ENCODE results near the gene CKS2. TPM values are rescaled to one million over a fixed set of nuclear protein-coding genes. Genes with fewer than 3 reads are reported as not detected.
A peak's percentile ranks its signal among the peaks of the same experiment; 100 is the strongest.
"Not testable (repeated sequence)": the region's sequence is repeated elsewhere in the genome, so short reads cannot be mapped to it uniquely, and the experiment has no call there.

Gene CKS2
- polyA plus RNA-seq (ENCODE audit: insufficient read depth in 1 of 5, insufficient read length in 5 of 5, low replicate concordance in 1 of 5): 100 to 1,000 TPM in 2 of 5 donors, 10 to 100 TPM in 3; 69.7 to 139 (median 78.1) TPM
- long read RNA-seq, donor 1, transcript CKS2-201 (3 exons, 613 nt): major isoform, 77 of 84 reads
- long read RNA-seq, donor 1, partial matches to known transcripts: 7 of 84 reads
- long read RNA-seq, donor 1, other reads (novel, unspliced or antisense): 0 of 84 reads
- long read RNA-seq, donor 2, transcript CKS2-201 (3 exons, 613 nt): major isoform, 63 of 63 reads
- long read RNA-seq, donor 2, partial matches to known transcripts: 0 of 63 reads
- long read RNA-seq, donor 2, other reads (novel, unspliced or antisense): 0 of 63 reads
- long read RNA-seq, donor 3, transcript CKS2-201 (3 exons, 613 nt): major isoform, 62 of 69 reads
- long read RNA-seq, donor 3, partial matches to known transcripts: 7 of 69 reads
- long read RNA-seq, donor 3, other reads (novel, unspliced or antisense): 0 of 69 reads
- long read RNA-seq, donor 4, transcript CKS2-201 (3 exons, 613 nt): major isoform, 31 of 36 reads
- long read RNA-seq, donor 4, partial matches to known transcripts: 5 of 36 reads
- long read RNA-seq, donor 4, other reads (novel, unspliced or antisense): 0 of 36 reads
- long read RNA-seq, donor 5, transcript CKS2-201 (3 exons, 613 nt): major isoform, 151 of 170 reads
- long read RNA-seq, donor 5, partial matches to known transcripts: 19 of 170 reads
- long read RNA-seq, donor 5, other reads (novel, unspliced or antisense): 0 of 170 reads
- long read RNA-seq, donor 6, transcript CKS2-201 (3 exons, 613 nt): major isoform, 72 of 83 reads
- long read RNA-seq, donor 6, partial matches to known transcripts: 11 of 83 reads
- long read RNA-seq, donor 6, other reads (novel, unspliced or antisense): 0 of 83 reads
- long read RNA-seq, donor 7, transcript CKS2-201 (3 exons, 613 nt): major isoform, 41 of 41 reads
- long read RNA-seq, donor 7, partial matches to known transcripts: 0 of 41 reads
- long read RNA-seq, donor 7, other reads (novel, unspliced or antisense): 0 of 41 reads
- long read RNA-seq, donor 8, transcript CKS2-201 (3 exons, 613 nt): major isoform, 35 of 35 reads
- long read RNA-seq, donor 8, partial matches to known transcripts: 0 of 35 reads
- long read RNA-seq, donor 8, other reads (novel, unspliced or antisense): 0 of 35 reads

DNA sequence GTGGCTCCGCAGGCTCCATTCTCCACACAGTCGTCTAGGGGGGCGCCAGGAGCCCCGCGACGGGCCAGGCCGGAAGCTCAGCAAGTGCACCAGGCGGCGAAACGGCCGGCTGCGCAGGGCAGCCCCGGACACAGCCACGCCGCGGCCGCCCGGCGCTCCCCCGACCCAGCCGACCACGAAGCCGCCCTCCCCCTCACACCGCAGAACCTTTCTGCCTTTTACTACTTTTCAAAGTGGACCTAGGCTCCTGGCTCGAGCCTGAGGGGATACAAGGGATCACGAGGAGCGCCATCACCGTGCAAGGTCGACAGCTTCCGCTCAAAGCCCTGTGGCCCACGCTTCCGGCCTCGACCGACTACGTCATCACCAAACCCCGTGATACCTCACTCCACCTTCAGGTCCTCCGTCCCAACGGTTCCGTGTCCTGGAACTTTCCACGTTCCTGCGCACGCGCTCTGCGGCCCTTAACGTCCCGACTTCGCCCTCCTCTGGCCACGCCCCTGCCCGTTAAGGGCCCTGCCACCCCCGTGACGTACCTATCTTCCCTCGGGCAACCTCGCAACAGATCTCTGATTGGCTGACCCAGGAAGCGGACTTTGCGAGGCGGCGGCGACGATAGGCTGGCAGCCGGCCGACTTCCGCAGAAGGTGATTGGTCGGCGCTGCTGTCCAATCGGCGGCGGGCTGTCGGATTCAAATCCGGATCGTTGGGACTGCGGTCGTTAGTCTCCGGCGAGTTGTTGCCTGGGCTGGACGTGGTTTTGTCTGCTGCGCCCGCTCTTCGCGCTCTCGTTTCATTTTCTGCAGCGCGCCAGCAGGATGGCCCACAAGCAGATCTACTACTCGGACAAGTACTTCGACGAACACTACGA, at the start of gene CKS2:
TSS of gene CKS2 (plus strand) at position 721 of the 871 bp plus-strand sequence. CDS start at position 819, 98 bp downstream.
- DNase-seq: peak; percentile 100

DNA sequence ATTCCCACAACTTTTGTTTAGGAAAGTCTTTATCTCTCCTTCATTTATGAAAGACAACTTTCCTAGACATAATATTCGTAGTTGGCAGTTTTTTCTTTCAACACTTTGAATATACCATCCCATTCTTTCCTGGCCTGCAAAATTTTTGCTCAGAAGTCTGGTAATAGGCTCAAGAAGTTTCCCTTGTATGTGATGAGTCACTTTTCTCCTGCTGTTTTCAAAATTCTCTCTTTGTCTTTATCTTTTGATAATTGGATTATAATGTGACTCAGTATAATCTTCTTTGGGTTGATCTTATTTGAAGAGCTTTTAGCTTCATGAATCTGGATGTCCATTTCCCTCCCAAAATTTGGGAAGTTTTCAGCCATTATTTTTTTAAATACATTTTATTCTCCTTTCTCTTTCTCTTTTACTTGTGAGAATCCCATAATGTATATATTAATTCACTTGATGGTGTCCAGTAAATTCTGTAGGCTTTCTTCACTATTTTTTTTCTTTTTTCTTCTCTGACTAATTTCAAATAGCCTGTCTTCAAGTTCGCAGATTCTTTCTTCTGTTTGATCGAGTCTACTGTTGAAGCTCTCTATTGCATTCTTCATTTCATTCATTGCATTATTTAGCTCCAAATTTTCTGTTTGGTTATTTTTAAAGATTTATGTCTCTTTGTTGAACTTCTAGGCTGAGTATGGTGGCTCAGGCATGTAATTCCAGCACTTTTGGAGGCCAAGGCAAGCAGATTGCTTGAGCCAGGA, 37.3 kb upstream of the CKS2 start:
- no peak for DNase-seq

DNA sequence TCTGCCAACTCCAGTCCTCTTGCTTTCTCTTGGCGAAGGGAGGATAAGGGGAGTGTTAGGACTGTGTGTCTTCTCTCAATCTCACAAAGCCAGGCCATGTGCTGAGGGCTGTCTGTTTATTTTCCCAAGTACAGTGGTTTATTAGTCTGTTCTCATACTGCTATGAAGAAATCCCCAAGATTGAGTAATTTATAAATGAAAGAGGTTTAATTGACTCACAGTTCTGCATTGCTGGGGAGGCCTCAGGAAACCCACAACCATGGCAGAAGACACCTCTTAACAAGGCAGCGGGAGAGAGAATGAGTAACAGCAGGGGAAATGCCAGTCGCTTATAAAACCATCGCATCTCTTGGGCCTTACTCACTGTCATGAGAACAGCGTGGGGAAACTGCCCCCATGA, 36.2 kb upstream of the CKS2 start:
- DNase-seq: no peak

DNA sequence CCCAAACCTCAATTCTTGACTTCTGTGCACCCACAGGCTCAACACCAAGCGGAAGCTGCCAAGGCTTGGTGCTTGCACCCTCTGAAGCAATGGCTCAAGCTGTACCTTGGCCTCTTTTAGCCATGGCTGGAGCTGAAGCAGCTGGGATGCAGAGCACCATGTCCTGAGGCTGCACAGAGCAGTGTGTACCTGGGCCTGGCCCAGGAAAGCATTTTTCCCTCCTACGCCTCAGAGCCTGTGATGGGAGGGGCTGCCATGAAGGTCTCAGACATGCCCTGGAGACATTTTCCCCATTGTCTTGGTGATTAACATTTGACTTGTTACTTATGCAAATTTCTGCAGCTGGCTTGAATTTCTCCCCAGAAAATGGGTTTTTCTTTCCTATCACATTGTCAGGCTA, 35.0 kb upstream of the CKS2 start:
- not testable (repeated sequence) for DNase-seq

DNA sequence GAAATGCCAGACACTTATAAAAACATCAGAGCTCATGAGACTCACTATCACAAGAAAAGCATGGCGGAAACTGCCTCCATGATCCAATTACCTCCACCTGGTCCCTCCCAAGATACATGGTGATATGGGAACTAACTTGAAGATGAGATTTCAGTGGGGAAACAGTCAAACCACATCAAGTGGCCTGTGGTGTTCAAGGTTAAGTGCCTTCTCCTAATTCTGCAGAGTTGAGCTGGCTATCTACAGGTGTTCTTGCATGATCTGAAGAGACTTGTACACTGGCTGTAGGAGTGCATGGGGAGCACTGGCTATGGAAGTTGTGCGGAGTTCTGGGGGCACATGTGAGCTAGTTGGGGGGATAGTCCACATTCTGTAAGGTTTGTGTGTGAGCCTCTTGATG, 34.0 kb upstream of the CKS2 start:
- no peak for DNase-seq

DNA sequence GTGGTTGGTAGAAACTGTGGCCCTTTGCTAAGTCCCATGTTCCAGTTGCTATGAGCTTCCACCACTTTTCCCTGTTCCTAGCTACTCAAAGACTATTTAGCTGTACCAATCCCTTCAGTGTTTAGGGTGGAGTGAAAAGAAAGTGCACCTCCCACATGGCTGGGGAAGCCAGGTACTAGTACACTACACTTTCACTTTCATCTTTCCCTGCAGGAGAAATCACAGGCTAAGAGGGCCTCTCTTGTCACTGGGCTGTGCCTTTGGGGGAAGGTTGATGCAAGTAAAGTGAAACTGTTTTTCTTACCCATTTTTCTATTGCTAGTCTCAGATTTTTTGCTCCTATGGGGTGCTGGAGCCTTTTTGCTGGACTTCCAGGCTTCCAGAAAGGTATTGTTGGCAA, 33.5 kb upstream of the CKS2 start:
- DNase-seq: no peak

DNA sequence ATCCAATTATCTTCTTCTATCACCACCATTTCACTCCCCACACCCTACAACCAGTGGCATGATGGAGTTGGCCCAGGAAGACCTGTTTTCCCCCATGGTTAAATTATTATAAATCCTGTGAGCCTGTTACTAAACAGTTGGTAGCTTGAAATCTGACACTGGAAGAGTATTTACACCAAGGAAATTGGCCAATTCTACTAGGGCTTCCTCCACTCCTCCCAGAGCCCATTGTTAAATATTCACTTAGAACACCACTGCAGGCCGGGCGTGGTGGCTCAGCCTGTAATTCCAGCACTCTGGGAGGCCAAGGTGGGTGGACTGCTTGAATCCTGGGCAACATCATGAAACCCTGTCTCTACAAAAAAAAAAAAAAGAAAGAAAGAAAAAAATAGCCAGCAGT, 32.4 kb upstream of the CKS2 start:
- no peak for DNase-seq

DNA sequence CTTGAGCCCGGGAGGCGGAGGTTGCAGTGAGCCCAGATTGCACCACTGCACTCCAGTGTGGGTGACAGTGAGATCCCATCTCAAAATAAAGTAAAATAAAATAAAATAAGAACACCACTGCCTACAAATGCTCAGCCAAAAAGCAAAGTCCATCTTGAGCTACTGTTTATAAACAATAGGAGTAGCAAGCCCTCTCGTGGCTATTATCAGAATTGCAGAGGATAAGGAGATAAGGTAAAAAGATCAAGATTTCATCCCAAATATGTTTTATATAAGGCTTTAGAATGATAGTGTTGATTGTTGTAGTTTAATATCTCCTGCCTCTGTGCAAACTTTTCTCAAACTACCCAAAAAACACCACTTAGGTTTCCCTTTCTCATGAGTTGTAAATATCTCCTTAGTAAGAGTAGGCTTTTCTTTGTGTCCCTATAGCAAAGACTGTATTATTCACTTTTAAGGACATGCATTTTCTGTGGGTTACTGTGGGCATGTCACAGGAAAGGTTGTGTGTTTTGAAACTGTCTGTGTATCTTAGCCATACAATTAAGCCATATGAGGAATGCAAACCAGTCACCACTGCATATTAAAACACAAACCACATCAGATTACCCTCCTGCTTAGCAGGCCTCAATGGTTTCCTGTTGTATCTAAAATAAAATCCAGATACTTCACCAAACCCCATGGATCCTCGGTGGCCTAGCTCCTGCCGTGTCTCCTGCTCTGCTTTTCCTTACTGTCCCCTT, 31.8 kb upstream of the CKS2 start:
- DNase-seq: peak in 1 of 2 donors; percentile 48

DNA sequence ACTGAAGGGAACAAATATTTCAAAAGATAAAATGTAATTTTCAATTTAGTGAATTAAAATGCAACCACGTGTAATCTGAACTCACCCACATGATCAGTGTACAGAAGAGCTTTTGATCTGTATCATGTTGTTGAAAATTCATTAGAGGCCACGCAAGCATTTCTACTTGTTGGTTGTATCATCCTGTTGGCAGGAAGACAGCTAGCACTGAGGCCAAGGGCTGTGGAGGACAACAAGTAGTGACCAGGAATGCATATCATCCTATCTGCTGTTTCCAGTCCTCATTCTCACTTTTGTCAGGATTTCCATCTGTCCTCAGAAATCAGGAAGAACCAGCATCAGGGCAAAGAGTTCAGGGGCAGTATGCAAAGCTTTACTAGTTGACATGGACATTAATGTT, 29.9 kb upstream of the CKS2 start:
- no peak for DNase-seq

DNA sequence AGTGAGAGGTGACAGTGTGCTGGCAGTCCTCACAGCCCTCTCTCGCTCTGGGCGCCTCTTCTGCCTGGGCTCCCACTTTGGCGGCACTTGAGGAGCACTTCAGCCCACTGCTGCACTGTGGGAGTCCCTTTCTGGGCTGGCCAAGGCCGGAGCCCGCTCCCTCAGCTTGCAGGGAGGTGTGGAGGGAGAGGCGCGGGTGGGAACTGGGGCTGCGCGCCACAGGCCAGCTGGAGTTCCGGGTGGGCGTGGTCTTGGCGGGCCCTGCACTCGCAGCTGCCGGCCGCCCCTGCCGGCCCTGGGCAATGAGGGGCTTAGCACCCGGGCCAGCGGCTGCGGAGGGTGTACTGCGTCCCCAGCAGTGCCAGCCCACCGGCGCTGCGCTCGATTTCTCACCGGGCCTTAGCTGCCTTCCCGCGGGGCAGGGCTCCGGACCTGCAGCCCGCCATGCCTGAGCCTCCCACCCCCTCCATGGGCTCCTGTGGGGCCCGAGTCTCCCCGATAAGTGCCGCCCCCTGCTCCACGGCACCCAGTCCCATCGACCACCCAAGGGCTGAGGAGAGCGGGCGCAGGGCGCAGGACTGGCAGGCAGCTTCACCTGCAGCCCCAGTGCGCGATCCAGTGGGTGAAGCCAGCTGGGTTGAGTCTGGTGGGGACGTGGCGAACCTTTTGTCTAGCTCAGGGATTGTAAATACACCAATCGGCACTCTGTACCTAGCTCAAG, 28.6 kb upstream of the CKS2 start:
- DNase-seq: not testable (repeated sequence)

DNA sequence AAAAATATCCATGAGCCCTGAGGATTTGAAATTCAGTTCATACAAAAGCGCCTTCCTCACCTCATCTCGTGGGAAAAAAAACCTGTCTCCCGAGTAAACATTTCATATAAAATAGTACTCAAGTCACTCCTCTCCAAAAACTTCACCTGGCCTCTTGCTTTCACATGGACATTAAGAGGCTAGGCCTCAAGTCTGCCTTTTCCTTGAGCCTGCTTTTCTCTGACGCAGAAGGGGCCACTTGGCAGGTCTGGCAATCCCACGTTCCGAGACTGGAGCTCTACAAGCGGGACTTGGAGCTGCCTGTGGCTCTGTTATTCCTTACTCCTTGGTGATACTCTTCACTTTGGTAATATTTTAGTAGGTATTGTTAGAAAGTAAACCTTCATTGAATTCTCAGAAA, 26.9 kb upstream of the CKS2 start:
- DNase-seq: no peak

DNA sequence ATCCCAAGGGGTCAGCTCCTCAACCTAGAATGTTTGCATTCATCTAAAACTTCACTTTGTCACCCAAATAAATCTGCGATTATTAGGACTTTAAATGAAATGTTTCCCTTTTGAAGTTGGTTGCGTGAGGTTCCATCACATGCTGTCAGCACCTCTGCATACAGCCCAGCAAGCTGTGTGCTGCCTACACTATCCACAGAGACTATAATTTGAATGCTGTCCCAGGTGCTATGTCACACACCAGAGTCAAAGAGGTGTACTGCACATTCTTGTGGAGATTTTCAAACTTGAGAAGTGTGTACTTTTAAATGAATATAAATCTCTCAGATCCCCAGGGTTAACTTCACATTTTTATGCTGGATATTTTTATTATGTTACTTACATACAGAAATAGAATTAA, 19.3 kb upstream of the CKS2 start:
- DNase-seq: no peak

DNA sequence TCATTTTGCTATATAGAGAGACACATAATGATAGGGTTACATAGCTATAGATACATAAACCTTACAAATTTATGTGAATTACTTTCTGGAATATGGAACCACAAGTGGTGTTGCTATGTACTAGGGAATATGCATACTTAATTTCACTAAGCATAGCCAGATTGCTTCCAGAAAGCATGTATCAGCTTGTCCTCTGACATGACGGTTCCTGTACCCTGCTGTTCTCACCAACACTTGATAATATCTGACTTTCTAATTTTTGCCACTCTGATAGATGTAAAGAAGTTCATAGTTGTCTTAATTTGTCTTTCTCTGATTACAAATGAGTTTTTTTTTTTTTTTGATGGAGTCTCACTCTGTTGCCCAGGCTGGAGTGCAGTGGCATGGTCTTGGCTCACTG, 18.0 kb upstream of the CKS2 start:
- DNase-seq: no peak

DNA sequence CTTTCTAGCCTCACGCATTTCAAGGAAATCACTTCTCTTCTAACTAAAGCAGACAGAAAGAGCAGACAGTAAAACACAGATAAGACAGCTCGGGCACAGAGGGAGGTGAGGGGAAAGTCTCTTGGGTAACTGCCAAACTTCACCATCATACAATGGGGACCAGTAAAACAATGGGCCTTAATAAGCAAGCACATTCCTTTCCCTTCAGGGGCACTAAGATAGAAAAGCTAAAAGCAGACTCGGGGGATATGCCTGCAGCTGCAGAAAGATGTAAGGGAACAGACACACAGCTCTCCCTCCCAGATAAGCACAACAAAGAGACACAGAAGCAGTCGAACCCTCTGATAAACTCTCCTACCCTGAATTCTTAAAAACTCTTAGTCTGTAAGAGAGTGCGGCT, 15.6 kb upstream of the CKS2 start:
- no peak for DNase-seq

DNA sequence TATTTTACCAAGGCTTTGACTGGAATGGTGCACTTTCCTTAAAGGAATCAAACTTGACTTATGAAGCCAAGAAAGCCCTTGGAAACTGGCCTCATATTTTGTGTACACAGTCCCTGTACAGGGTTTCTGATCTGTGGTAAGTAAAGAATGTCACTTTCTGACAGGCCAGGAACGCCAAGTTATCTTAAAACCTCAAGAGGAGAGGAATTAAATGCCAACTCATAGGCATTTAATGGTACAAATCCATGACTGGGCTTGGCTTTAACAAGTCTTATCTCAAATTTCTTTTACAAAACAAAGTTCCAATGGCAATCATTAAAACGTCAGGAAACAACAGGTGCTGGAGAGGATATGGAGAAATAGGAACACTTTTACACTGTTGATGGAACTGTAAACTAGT, 9.0 kb upstream of the CKS2 start:
- DNase-seq: not testable (repeated sequence)

DNA sequence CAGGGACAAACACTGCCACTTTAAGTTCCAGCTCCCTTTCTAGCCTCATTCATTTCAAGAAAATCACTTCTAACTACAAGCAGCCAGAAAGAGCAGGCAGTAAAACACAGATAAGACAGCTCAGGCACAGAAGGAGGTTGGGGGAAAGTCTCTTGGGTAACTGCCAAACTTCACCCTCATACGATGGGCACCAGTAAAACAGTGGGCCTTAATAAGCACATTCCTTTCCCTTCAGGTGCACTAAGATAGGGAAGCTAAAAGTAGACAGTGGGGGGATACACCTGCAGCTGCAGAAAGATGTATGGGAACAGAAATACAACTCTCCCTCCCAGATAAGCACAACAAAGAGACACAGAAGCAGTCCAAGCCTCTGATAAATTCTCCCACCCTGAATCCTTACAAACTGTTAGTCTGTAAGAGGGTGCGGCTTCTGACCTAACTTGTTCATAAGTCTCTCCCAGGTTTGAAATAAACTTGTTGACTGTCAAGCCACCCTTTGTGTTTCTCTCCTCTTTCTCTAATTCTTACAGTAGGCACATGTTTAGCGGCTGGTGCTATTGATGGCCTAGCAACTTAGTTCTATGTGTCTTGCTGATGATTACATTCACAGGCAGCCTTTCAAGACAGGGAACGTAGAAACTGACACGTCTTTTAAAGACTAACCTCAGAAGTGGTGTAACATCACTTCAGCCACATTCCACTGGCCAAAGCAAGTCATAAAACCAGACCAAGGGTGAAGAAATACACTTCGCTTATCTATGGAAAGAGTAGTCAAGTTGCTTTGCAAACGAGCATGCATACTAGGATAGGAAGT, 6.8 kb upstream of the CKS2 start:
- DNase-seq: no peak

DNA sequence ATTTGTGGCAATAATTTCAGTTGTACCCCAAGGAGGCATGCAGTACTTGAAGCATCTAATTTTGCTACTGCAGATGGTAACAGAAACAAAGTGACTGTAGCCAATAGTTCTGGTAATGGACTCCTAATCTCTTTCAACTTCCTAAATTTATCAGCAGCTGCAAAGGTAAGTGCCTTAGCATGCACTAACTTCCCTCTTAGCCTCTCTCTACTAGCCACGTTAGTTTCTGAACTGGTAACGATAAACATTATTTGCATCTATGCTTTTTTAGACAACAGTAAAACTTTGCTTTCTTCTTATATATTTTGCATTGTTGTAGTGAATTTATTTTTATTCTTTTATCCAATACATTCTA, 6.2 kb upstream of the CKS2 start:
- DNase-seq: no peak

DNA sequence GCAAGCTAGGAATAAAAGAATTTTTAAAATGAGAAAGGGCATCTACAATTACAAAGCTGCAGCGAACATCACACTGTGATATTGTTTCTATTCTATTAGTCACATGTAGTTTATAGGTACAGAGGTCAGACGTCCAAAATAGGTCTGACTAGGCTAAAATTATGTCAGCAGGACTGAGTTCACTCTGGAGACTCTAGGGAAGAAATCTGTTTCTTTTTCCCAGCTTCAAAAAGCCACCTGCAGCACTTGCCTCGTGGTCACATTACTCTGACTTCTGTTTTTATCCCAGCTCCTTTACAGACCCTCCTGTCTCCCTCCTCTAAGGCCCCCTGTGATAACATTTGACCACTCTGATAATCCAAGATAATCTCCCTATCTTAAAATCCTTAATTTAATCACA, 5.1 kb upstream of the CKS2 start:
- DNase-seq: no peak
